ENCODE data around the gene SGPP2. TPM values are rescaled to one million over a fixed set of nuclear protein-coding genes. Genes with fewer than 3 reads are reported as not detected.

SGPP2 gene
- polyA plus RNA-seq, 2 of the 4 experiments (the other 2 are of a cell fraction), result 0.10 to 0.26 TPM

DNA sequence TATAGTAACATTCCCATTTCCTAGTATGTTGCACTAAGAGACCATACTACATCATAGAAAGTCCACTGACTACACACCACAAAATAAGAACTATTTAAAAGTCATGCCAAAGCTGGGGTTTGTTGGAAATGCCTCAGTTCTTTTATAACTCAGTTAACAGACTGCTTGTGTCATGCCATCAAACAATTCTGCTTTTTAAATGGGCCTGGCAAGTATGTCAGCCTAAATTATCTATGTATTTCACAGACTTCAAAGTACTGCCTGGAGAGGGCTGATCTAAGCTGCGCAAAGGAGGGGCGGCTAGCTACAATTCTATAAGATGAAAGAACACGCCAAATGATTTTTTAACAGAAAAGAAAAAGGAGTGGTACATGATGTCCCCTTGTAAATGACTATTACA, 182.0 kb downstream of the SGPP2 start:
- Histone ChIP-seq H3K9me3 (no peaks in the 10 kb centered on the region), H3K27ac (no peak overlapping the region), H3K4me1 (no peaks in the 10 kb centered on the region), H3K4me2 (no peak overlapping the region), H3K4me3 (no peak overlapping the region)
- 97% methylated on average over 3 of the region's 3 CpGs for WGBS (ENCODE audit: missing lambda C conversion rate)
- TF ChIP-seq JUNB (IDR thresholded peaks at IDR 0.05) (no peak), FOSL2 (IDR thresholded peaks at IDR 0.05) (no peak), FOSL2 (CRISPR knock-in tag; IDR thresholded peaks at IDR 0.05) (no peak), CBX8 (IDR thresholded peaks at IDR 0.05) (no peak), EHF (CRISPR knock-in tag; IDR thresholded peaks at IDR 0.05) (no peak), PHF8 (IDR thresholded peaks at IDR 0.05; ENCODE audit: borderline replicate concordance, low read depth) (no peak), SMC3 (IDR thresholded peaks at IDR 0.05) (no peak), NR3C1 (IDR thresholded peaks at IDR 0.05) (no peak), RNF2 (IDR thresholded peaks at IDR 0.05; ENCODE audit: borderline replicate concordance, low read depth) (no peak), RCOR1 (IDR thresholded peaks at IDR 0.05; ENCODE audit: low read depth, low read length) (no peak)
- TF ChIP-seq, protein P1, sequence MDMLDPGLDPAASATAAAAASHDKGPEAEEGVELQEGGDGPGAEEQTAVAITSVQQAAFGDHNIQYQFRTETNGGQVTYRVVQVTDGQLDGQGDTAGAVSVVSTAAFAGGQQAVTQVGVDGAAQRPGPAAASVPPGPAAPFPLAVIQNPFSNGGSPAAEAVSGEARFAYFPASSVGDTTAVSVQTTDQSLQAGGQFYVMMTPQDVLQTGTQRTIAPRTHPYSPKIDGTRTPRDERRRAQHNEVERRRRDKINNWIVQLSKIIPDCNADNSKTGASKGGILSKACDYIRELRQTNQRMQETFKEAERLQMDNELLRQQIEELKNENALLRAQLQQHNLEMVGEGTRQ (IDR thresholded peaks at IDR 0.05), result no peak
- TF ChIP-seq, protein P2, sequence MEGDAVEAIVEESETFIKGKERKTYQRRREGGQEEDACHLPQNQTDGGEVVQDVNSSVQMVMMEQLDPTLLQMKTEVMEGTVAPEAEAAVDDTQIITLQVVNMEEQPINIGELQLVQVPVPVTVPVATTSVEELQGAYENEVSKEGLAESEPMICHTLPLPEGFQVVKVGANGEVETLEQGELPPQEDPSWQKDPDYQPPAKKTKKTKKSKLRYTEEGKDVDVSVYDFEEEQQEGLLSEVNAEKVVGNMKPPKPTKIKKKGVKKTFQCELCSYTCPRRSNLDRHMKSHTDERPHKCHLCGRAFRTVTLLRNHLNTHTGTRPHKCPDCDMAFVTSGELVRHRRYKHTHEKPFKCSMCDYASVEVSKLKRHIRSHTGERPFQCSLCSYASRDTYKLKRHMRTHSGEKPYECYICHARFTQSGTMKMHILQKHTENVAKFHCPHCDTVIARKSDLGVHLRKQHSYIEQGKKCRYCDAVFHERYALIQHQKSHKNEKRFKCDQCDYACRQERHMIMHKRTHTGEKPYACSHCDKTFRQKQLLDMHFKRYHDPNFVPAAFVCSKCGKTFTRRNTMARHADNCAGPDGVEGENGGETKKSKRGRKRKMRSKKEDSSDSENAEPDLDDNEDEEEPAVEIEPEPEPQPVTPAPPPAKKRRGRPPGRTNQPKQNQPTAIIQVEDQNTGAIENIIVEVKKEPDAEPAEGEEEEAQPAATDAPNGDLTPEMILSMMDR (IDR thresholded peaks at IDR 0.05), result no peak
- TF ChIP-seq, protein P3, sequence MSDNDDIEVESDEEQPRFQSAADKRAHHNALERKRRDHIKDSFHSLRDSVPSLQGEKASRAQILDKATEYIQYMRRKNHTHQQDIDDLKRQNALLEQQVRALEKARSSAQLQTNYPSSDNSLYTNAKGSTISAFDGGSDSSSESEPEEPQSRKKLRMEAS (IDR thresholded peaks at IDR 0.05), result no peak
- no peak for ATAC-seq
- CTCF ChIA-PET, result interaction anchor here (2.1 kb wide), 1 partner anchor 288 kb away, joined by 5 read pairs; no protein-coding TSS in a partner anchor
- FAIRE-seq, result no peak
- POLR2A ChIA-PET, result no interaction called here
- DNase-seq (ENCODE audit: low read depth in 1 of 2, low spot score in 1 of 2), result no peak

DNA sequence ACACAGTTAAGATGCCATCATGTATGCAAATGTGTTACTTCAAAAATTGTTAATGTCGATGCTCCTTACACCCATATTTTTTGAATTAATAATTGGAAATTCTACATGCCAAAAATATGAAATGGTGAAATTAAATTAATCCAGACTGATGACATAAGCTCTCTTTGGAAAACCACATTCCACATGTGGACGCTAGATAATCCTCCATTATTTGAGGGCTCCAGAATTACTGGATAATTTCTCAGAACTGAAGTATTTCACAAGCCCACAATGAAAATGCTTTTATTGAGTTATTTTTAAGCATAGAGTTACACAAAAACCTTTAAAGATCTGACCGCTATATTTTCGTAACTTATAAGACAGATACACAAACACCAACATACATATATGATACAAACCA, 183.7 kb downstream of the SGPP2 start:
- Histone ChIP-seq H3K4me1 (no peaks in the 10 kb centered on the region), H3K27ac (no peak overlapping the region), H3K4me2 (no peak overlapping the region), H3K9me3 (no peaks in the 10 kb centered on the region), H3K4me3 (no peak overlapping the region)
- DNase-seq (ENCODE audit: low read depth in 1 of 2, low spot score in 1 of 2), result no peak
- ATAC-seq, result no peak
- FAIRE-seq, result no peak
- CTCF ChIA-PET, result no interaction called here
- 72% methylated on average over 4 of the region's 4 CpGs for WGBS (ENCODE audit: missing lambda C conversion rate)
- POLR2A ChIA-PET, result no interaction called here
- TF ChIP-seq HOXA7 (CRISPR knock-in tag; IDR thresholded peaks at IDR 0.05) (no peak), POLR2AphosphoS2 (conservative IDR thresholded peaks at IDR 0.05; ENCODE audit: low read length) (no peak), EHF (CRISPR knock-in tag; IDR thresholded peaks at IDR 0.05) (no peak), HOXB5 (CRISPR knock-in tag; IDR thresholded peaks at IDR 0.05) (no peak), HDAC2 (IDR thresholded peaks at IDR 0.05) (no peak), MYC (IDR thresholded peaks at IDR 0.05; ENCODE audit: borderline replicate concordance, low read length) (no peak), GATA3 (IDR thresholded peaks at IDR 0.05; ENCODE audit: borderline replicate concordance) (no peak), ZNF302 (CRISPR knock-in tag; IDR thresholded peaks at IDR 0.05) (no peak), FOXS1 (CRISPR knock-in tag; IDR thresholded peaks at IDR 0.05) (no peak), RARB (CRISPR knock-in tag; IDR thresholded peaks at IDR 0.05) (no peak), NPAS2 (CRISPR knock-in tag; IDR thresholded peaks at IDR 0.05; ENCODE audit: borderline replicate concordance) (no peak), BHLHE40 (IDR thresholded peaks at IDR 0.05; ENCODE audit: low read depth, low read length) (no peak), ZC3H11A (IDR thresholded peaks at IDR 0.05) (no peak), MAZ (IDR thresholded peaks at IDR 0.05; ENCODE audit: borderline replicate concordance, low read depth, low read length) (no peak), MAFK (IDR thresholded peaks at IDR 0.05; ENCODE audit: partially characterized antibody) (no peak), RNF2 (IDR thresholded peaks at IDR 0.05; ENCODE audit: borderline replicate concordance, low read depth) (no peak), NR3C1 (IDR thresholded peaks at IDR 0.05) (no peak)
- TF ChIP-seq, protein P1 (IDR thresholded peaks at IDR 0.05), result no peak

Data from A549 (cell line).